ENCODE data around the gene SLC47A1.
"Not testable (repeated sequence)": the region's sequence is repeated elsewhere in the genome, so short reads cannot be mapped to it uniquely, and the experiment has no call there.

Gene SLC47A1

DNA sequence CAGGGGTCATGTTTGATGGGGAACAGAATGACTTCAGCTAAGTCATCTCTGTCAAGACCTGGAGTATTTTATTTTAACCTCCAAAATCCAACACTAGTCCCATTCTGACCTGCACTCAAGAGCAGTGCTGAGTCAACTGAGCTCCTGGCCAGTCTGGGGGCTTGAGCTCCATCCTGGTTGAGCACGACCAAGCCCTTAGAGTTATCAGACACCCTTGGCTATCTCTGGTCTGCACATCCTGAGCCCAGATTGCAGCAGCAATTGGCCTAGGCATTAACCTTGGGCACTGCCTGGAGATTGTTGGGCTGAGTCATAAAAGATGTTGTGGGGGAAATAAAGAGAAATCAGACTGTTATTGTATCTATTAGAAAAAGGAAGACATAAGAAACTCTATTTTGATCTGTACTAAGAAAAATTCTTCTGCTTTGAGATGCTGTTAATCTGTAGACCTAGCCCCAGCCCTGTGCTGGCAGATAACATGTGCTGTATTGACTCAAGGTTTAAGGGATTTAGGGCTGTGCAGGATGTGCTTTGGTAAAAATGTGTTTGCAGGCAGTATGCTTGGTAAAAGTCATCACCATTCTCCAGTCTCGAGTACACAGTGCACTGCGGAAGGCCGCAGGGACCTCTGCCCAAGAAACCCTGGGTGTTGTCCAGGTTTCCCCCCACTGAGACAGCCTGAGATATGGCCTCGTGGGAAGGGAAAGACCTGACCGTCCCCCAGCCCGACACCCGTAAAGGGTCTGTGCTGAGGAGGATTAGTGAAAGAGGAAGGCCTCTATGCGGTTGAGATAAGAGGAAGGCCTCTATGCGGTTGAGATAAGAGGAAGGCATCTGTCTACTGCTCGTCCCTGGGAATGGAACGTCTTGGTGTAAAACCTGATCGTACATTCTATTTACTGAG, 14.0 kb upstream of the SLC47A1 start:
- DNase-seq (ENCODE audit: low read depth): not testable (repeated sequence)

- DNase-seq (ENCODE audit: low read depth): no peak
Measured at GRCh38 chr17:19520641-19521040, 13.0 kb upstream of the SLC47A1 start.

DNA sequence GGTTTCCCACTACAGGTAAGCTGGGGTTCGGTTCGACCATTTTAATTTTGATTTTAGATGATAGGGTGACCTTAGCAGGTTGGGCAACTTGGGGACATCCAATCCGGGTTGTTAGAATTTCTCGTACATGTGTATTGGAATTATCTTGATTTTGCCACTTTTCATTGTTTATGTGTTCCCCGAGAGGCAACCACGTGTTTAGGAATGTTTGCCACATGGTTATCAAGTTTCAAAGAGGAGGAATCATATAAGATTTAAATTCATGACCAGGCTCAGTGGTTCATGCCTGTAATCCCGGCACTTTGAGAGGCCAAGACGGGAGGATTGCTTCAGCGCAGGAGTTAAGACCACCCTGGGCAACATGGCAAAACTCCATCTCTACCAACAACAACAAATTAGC, 10.0 kb upstream of the SLC47A1 start:
- DNase-seq (ENCODE audit: low read depth): no peak

DNA sequence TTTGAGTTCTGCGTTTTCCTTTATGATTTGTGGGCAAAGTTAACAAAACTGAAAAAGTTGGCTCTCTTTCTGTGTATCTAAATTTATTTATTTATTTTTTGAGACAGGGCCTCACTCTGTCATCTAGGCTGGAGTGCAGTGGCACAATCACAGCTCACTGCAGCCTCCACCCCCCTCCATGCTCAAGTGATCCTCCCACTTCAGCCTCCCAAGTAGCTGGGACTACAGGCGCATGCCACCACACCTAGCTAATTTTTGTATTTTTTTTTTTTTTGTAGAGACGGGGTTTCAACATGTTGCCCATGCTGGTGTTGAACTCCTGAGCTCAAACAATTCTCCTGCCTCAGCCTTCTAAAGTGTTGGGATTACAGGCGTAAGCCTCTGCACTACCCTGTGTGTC, 6.7 kb upstream of the SLC47A1 start:
- not testable (repeated sequence) for DNase-seq (ENCODE audit: low read depth)

- no peak for DNase-seq (ENCODE audit: low read depth)
Measured at GRCh38 chr17:19531780-19532501, 1.7 kb upstream of the SLC47A1 start.

DNA sequence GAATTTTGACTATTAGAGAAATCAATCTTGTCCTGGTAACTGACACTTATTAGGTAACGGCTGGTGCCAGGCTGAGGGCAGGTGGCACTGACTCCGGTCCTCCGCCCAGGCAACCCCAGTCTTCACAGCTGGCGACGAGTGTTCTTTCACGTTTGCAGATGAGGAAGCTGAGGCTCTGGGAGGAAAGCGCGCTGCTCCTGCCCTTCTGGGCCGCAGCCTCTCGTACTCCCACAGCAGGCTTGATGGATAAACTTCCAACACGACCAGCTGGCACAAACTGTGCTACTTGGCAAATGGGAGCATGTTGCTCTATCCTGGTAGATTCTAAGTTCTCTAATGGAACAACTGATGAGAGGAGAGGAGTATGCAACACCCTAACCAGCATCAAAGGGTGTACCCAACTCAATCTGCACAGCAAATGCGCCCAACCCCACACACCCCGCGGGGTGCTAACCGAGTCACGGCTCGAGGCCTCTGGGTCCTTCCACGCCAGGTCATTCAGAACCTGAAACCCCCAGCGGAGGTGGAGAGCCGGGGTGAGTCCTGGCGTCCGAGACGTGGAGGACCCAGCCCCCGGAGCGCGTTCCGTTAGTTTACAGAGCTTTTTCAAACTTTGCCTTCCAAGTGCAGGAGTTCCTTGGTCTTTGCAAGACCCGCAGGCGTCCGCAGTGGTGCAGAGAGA, 477 bp upstream of the SLC47A1 start:
- no peak for DNase-seq (ENCODE audit: low read depth)

DNA sequence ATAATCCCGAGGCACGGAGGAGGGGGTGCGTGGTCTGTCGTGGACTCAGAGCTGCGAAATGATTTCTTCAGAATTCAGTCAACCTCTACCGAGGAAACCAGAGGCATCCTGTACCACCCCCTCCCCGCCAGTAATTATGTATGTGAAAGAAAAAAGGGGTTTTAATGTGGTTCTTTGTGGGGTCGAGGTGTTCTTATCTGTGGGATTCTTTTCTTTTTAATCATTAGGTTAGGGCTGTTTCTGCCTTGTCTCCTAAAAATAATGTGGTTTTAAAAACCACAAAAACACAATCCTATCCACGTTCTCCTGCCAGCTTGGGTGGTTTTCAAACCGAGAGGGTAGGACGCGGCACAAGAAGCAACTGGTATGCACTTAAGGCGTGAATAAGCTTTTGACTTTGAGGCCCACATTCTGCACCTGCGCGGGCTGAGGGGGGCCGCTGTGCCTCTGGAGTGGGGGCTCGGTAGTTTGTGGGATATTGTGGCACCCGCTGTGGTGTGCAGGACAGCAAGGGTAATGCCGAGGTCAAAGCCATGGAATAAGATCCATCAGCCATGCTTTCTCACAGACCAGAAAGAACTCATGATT, 1.0 kb downstream of the SLC47A1 start:
- DNase-seq (ENCODE audit: low read depth): no peak

- no peak for DNase-seq (ENCODE audit: low read depth)
Measured at GRCh38 chr17:19537111-19537510, 3.5 kb downstream of the SLC47A1 start.

- no peak for DNase-seq (ENCODE audit: low read depth)
Measured at GRCh38 chr17:19538095-19539039, 4.7 kb downstream of the SLC47A1 start.

GRCh38 chr17:19539040-19539399, 5.4 kb downstream of the SLC47A1 start:
- no peak for DNase-seq (ENCODE audit: low read depth)

- no peak for DNase-seq (ENCODE audit: low read depth)
Measured at GRCh38 chr17:19539841-19540311, 6.2 kb downstream of the SLC47A1 start.

GRCh38 chr17:19540706-19541370, 7.2 kb downstream of the SLC47A1 start:
- no peak for DNase-seq (ENCODE audit: low read depth)

DNA sequence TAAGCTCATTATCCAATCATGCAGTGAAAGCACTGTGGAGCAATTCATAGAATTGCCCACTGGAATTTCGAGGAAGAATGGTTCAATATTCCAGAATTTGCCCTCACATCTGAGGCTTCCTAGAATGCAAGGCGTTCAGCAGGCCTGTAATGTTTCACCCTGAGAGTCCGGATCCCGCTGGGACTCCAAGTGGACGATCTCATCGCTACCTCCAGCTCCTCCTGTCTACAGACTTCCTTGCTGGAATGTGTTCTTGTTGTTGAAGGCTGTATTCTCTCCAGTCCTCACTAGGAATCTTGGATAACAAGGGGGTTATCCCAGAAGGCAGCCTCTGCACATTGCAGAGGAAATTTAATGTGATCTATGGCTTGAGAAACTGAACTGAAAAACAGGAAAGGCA, 7.8 kb downstream of the SLC47A1 start:
- no peak for DNase-seq (ENCODE audit: low read depth)

DNA sequence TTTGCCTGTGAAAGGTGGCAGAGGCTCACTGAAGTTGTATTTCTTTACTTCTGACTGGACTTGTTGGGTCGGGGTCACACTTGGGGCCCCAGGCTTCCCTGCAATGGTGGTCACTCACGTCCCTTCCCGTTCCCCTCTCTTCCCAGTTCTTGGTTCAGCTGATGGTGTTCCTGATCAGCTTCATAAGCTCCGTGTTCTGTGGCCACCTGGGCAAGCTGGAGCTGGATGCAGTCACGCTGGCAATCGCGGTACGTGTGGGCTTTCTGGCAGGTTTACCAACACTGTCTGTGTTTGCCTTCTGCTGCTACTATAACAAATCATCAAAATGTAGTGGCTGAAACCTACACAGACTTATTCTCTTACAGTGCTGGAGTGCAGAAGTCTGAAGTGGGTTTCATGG, 8.6 kb downstream of the SLC47A1 start:
- no peak for DNase-seq (ENCODE audit: low read depth)

DNA sequence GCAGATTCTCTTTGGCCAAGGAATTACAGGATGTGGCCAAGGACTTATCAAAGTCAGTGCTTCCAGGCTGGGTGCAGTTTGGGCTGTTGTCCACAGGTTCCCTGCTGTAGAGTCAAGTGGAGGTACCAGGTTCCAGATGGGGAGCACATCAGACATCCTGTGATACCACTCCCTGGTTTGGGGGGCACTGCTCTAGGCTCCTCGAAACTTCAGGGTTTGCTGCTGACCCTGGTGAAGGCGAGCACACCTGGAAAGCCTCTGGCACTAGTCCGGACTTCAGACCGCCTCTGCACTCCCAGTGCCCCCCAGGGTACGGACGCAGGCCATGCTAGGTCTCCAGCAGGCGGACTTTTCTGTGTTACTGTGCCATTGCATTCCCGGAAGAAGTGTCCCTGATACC, 10.7 kb downstream of the SLC47A1 start:
- DNase-seq (ENCODE audit: low read depth): no peak

- no peak for DNase-seq (ENCODE audit: low read depth)
Measured at GRCh38 chr17:19546289-19547065, 12.8 kb downstream of the SLC47A1 start.

- DNase-seq (ENCODE audit: low read depth): no peak
Measured at GRCh38 chr17:19549746-19550623, 16.3 kb downstream of the SLC47A1 start.

- DNase-seq (ENCODE audit: low read depth): no peak
Measured at GRCh38 chr17:19551165-19551564, 17.5 kb downstream of the SLC47A1 start.
